ENCODE measurements around the gene SNX13.

SNX13 gene

GRCh38 chr7:17931069-17931468 lies 9.2 kb downstream of the SNX13 start:
- Histone ChIP-seq H3K4me2 (no peak overlapping the region), H3K27ac (no peak overlapping the region), H3K4me3 (IDR thresholded peaks at IDR 0.05; ENCODE audit: insufficient read depth, low read depth, low read length) (no peak overlapping the region), H3K79me2 (ENCODE audit: insufficient read depth, low read depth) (peaks cover 78% of the 10 kb centered on the region), H2AFZ (ENCODE audit: low read depth) (no peak overlapping the region), H3K9ac (no peak overlapping the region), H3K27me3 (ENCODE audit: insufficient read depth, low read depth) (no peaks in the 10 kb centered on the region), H3K4me1 (ENCODE audit: low read depth, poor library complexity, severe bottlenecking) (peaks cover 25% of the 10 kb centered on the region), H3K36me3 (ENCODE audit: insufficient read depth) (no peaks in the 10 kb centered on the region), H4K20me1 (ENCODE audit: insufficient read depth) (0 out of 2 replicates have a peak, but pooled peaks cover 10% of the 10 kb centered on the region)
- TF ChIP-seq CTCF (conservative IDR thresholded peaks at IDR 0.05; ENCODE audit: low read depth, low read length): no peak

GRCh38 chr7:17930546-17930945 lies 9.7 kb downstream of the SNX13 start:
- H2AFZ ChIP-seq (ENCODE audit: low read depth): no peak overlapping the region
- peaks cover 78% of the 10 kb centered on the region for H3K79me2 ChIP-seq (ENCODE audit: insufficient read depth, low read depth)
- H3K4me3 ChIP-seq (IDR thresholded peaks at IDR 0.05; ENCODE audit: insufficient read depth, low read depth, low read length): no peak overlapping the region
- 0 out of 2 replicates have a peak, but pooled peaks cover 10% of the 10 kb centered on the region for H4K20me1 ChIP-seq (ENCODE audit: insufficient read depth)
- H3K27ac ChIP-seq: no peak overlapping the region
- H3K9ac ChIP-seq: no peak overlapping the region
- no peaks in the 10 kb centered on the region for H3K27me3 ChIP-seq (ENCODE audit: insufficient read depth, low read depth)
- no peak overlapping the region for H3K4me2 ChIP-seq
- H3K36me3 ChIP-seq (ENCODE audit: insufficient read depth): no peaks in the 10 kb centered on the region
- H3K4me1 ChIP-seq (ENCODE audit: low read depth, poor library complexity, severe bottlenecking): peaks cover 25% of the 10 kb centered on the region
- no peak for TF ChIP-seq CTCF (conservative IDR thresholded peaks at IDR 0.05; ENCODE audit: low read depth, low read length)

GRCh38 chr7:17929647-17930395 lies 10.5 kb downstream of the SNX13 start:
- Histone ChIP-seq H3K4me3 (IDR thresholded peaks at IDR 0.05; ENCODE audit: insufficient read depth, low read depth, low read length) (no peak overlapping the region), H3K4me2 (no peak overlapping the region), H3K36me3 (ENCODE audit: insufficient read depth) (no peaks in the 10 kb centered on the region), H3K27ac (no peak overlapping the region), H4K20me1 (ENCODE audit: insufficient read depth) (0 out of 2 replicates have a peak, but pooled peaks cover 10% of the 10 kb centered on the region), H3K9ac (no peak overlapping the region), H3K4me1 (ENCODE audit: low read depth, poor library complexity, severe bottlenecking) (peaks cover 22% of the 10 kb centered on the region), H3K79me2 (ENCODE audit: insufficient read depth, low read depth) (peaks cover 73% of the 10 kb centered on the region), H3K27me3 (ENCODE audit: insufficient read depth, low read depth) (no peaks in the 10 kb centered on the region), H2AFZ (ENCODE audit: low read depth) (no peak overlapping the region)
- no peak for TF ChIP-seq CTCF (conservative IDR thresholded peaks at IDR 0.05; ENCODE audit: low read depth, low read length)

- no peak overlapping the region for H2AFZ ChIP-seq (ENCODE audit: low read depth)
- H3K27me3 ChIP-seq (ENCODE audit: insufficient read depth, low read depth): no peaks in the 10 kb centered on the region
- no peak overlapping the region for H3K9ac ChIP-seq
- H3K27ac ChIP-seq: no peak overlapping the region
- H3K79me2 ChIP-seq (ENCODE audit: insufficient read depth, low read depth): peaks cover 60% of the 10 kb centered on the region
- no peak overlapping the region for H3K4me3 ChIP-seq (IDR thresholded peaks at IDR 0.05; ENCODE audit: insufficient read depth, low read depth, low read length)
- no peak for TF ChIP-seq CTCF (conservative IDR thresholded peaks at IDR 0.05; ENCODE audit: low read depth, low read length)
- H3K4me1 ChIP-seq (ENCODE audit: low read depth, poor library complexity, severe bottlenecking): peaks cover 7% of the 10 kb centered on the region
- H4K20me1 ChIP-seq (ENCODE audit: insufficient read depth): 0 out of 2 replicates have a peak, but pooled peaks cover 10% of the 10 kb centered on the region
- no peaks in the 10 kb centered on the region for H3K36me3 ChIP-seq (ENCODE audit: insufficient read depth)
- H3K4me2 ChIP-seq: no peak overlapping the region
Measured at GRCh38 chr7:17928055-17928454, 12.2 kb downstream of the SNX13 start.

Data from KMS-11 (cell line).